Esophagus squamous epithelium (tissue), 5 donors: ENCODE results near the gene C1QTNF8. TPM values are rescaled to one million over a fixed set of nuclear protein-coding genes. Genes with fewer than 3 reads are reported as not detected.
A peak's percentile ranks its signal among the peaks of the same experiment; 100 is the strongest.

Experiments used
- DNase-seq: peaks from one replicate; lab custom pipeline; 2025; lab: John Stamatoyannopoulos, UW
- H3K27ac ChIP-seq, 4 donors: fragments of 200-600 bp; sonication (generic); one replicate each; pipeline ENCODE4 v1.5.1; 2016 to 2019; ENCODE audit warnings: mild to moderate bottlenecking in 1 of 4
- H3K27me3 ChIP-seq, 4 donors: fragments of 200-600 bp; sonication (generic); 1 replicate in 3 of 4; 2 replicates in 1 of 4; pipeline versions ENCODE4 v1.5.1 to v1.6.0; 2017 to 2021; ENCODE audit warnings: antibody characterized with exemption in 1 of 4
- H3K36me3 ChIP-seq, 3 donors: fragments of 200-600 bp; sonication (generic); one replicate each; pipeline ENCODE4 v1.5.1; 2016 to 2019
- H3K4me1 ChIP-seq, 3 donors: fragments of 200-600 bp; sonication (generic); one replicate each; pipeline ENCODE4 v1.5.1; 2017 to 2019
- H3K4me3 ChIP-seq, 4 donors: fragments of 200-600 bp; sonication (generic); 1 replicate in 3 of 4; 2 replicates in 1 of 4; pipeline ENCODE4 v1.5.1; 2016 to 2019; ENCODE audit warnings: mild to moderate bottlenecking in 2 of 4, moderate library complexity in 1 of 4
- H3K9me3 ChIP-seq, 3 donors: fragments of 200-600 bp; sonication (generic); one replicate each; pipeline ENCODE4 v1.5.1; 2016 to 2019
- POLR2A ChIP-seq, 4 donors: fragments of 450-650 bp; IDR thresholded peaks; one replicate each; pipeline ENCODE4 v1.6.1; 2017; ENCODE audit warnings: antibody characterized with exemption in 4 of 4, mild to moderate bottlenecking in 4 of 4, moderate library complexity in 3 of 4
- WGBS, 2 donors: methylation state at CpG; one replicate each; pipeline ENCODE4 v1.1.5; 2018; 5-methylcytosine and 5-hydroxymethylcytosine counted together
- intact Hi-C: fragments of 100-400 bp; cut with DNase I; formaldehyde crosslinking; loops from one replicate; pipeline ENCODE4 v1.15.0; 2022
- total RNA-seq, 4 donors: library from RNA; depleted of rRNA; stranded (reverse); fragments of >200 nt; gene quantifications; one replicate each; pipeline ENCODE4 v1.1.0, GENCODE V29; 2016
- TF ChIP-seq, protein P1 (sequence below), 6 experiments: fragments of 450-650 bp in 4 of 6; fragments of 200-600 bp in 2 of 6; sonication (generic) in 2 of 6; IDR thresholded peaks; one replicate each; pipeline ENCODE4 v1.5.1; 2016 to 2019; ENCODE audit warnings: antibody characterized with exemption in 6 of 6, mild to moderate bottlenecking in 4 of 6, moderate library complexity in 4 of 6
- donor health status: DM: yes; HTN: yes; CAD: no.

Gene C1QTNF8
- total RNA-seq, 4 donors from 2014 or later = not detected

DNA sequence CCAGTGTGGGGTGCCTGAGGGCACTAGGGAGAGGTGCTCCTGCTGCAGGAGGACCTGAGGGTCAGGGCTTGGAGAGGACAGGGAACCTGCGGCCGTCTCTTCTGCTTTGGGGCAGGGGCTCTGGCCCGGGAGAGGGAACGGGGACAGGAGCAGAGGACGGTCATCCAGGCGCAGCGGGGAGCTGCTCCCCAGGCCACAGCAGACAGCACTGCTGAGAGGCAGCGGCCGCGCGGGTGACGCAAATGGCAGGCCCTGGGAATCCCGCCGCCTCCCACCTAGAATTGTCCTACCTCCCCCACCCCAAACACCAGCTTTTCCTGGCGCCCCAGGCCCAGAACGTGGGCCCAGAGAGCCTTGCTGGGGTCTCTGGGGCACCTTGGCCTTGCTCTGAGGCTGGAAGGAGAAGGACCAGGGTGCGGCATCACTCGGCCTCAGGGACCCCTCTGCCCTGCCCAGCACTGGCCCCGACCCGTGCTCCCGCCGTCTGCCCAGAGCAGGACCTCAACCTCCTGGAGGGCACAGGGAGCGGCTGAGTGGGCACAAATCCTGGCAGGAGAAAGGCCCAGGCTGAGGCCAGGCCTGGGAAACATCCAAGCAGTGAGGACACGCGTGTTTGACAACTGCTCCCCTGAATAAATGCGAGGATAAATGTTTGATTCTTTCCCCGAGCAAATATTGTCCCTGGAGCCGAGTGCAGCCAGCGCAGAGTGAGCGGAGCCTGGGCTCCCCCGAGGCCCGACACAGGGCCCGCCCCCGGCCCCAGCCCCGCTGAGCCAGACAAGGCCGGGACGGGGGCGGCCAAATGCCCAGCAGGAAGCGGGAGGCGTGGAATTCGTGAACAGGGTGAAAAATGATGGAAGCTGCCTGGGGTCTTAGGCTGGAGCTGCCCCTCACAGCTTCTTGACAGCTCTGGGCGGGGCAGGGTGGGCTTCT, 15.0 kb downstream of the C1QTNF8 start:
- Histone ChIP-seq H3K4me1 (peaks cover 19 to 40% (median 23%) of the 10 kb centered on the region in 3 donors), H3K4me3 (no peak overlapping the region), H3K9me3 (peaks cover 0 to 31% (median 18%) of the 10 kb centered on the region in 3 donors), H3K27ac (peak overlapping the region in 1 of 4 donors; percentile 6), H3K36me3 (no peaks in the 10 kb centered on the region), H3K27me3 (peaks cover 0 to 100% (median 5%) of the 10 kb centered on the region in 4 donors)
- no peak for DNase-seq
- intact Hi-C loops = no loop called here
- no peak for TF ChIP-seq POLR2A (IDR thresholded peaks at IDR 0.05)
- TF ChIP-seq, protein P1, sequence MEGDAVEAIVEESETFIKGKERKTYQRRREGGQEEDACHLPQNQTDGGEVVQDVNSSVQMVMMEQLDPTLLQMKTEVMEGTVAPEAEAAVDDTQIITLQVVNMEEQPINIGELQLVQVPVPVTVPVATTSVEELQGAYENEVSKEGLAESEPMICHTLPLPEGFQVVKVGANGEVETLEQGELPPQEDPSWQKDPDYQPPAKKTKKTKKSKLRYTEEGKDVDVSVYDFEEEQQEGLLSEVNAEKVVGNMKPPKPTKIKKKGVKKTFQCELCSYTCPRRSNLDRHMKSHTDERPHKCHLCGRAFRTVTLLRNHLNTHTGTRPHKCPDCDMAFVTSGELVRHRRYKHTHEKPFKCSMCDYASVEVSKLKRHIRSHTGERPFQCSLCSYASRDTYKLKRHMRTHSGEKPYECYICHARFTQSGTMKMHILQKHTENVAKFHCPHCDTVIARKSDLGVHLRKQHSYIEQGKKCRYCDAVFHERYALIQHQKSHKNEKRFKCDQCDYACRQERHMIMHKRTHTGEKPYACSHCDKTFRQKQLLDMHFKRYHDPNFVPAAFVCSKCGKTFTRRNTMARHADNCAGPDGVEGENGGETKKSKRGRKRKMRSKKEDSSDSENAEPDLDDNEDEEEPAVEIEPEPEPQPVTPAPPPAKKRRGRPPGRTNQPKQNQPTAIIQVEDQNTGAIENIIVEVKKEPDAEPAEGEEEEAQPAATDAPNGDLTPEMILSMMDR (IDR thresholded peaks at IDR 0.05) = no peak
- 50 to 56% methylated on average over 11 to 15 of the region's 42 CpGs for WGBS, 2 donors

DNA sequence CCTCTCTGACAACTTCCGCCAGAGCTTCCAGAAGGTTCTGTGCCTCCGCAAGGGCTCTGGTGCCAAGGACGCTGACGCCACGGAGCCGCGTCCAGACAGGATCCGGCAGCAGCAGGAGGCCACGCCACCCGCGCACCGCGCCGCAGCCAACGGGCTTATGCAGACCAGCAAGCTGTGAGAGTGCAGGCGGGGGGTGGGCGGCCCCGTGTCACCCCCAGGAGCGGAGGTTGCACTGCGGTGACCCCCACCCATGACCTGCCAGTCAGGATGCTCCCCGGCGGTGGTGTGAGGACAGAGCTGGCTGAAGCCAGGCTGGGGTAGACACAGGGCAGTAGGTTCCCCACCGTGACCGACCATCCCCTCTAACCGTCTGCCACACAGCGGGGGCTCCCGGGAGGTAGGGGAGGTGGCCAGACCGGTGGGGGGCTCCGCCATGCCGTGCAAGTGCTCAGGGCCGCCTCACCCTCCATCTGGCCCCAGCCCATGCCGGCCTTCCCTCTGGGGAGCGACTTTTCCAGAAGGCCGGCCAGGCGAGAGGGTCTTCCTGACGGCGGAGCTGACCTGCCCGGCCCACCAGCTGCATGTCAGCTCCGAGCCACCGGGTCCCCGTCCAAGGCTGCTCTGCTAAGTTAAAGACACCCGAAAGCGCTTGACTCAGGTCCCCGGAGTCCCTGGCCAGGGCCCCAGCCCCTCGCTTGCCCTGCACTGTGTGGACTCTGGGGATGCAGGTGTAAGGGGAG, 16.1 kb downstream of the C1QTNF8 start:
- Histone ChIP-seq H3K9me3 (peaks cover 0 to 20% (median 10%) of the 10 kb centered on the region in 3 donors), H3K36me3 (no peaks in the 10 kb centered on the region), H3K4me1 (peaks cover 19 to 40% (median 23%) of the 10 kb centered on the region in 3 donors), H3K27ac (no peak overlapping the region), H3K27me3 (peaks cover 0 to 99% (median 5%) of the 10 kb centered on the region in 4 donors), H3K4me3 (no peak overlapping the region)
- intact Hi-C loops = no loop called here
- TF ChIP-seq, protein P1 (IDR thresholded peaks at IDR 0.05) = no peak
- TF ChIP-seq POLR2A (IDR thresholded peaks at IDR 0.05) = no peak
- no CpG with 5 or more reads among the region's 45 CpGs for WGBS, 2 donors
- DNase-seq = no peak

DNA sequence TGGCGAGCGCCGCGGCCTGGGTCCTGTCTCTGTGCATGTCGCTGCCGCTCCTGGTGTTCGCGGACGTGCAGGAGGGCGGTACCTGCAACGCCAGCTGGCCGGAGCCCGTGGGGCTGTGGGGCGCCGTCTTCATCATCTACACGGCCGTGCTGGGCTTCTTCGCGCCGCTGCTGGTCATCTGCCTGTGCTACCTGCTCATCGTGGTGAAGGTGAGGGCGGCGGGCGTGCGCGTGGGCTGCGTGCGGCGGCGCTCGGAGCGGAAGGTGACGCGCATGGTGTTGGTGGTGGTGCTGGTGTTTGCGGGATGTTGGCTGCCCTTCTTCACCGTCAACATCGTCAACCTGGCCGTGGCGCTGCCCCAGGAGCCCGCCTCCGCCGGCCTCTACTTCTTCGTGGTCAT, 16.7 kb downstream of the C1QTNF8 start:
- no peaks in the 10 kb centered on the region for H3K36me3 ChIP-seq
- H3K4me3 ChIP-seq = no peak overlapping the region
- intact Hi-C loops = no loop called here
- H3K4me1 ChIP-seq = peaks cover 19 to 40% (median 23%) of the 10 kb centered on the region in 3 donors
- H3K27ac ChIP-seq = no peak overlapping the region
- no peak for DNase-seq
- H3K27me3 ChIP-seq = peaks cover 0 to 99% (median 5%) of the 10 kb centered on the region in 4 donors
- TF ChIP-seq, protein P1 (IDR thresholded peaks at IDR 0.05) = no peak
- no peak for TF ChIP-seq POLR2A (IDR thresholded peaks at IDR 0.05)
- 95 to 98% methylated on average over 4 to 9 of the region's 43 CpGs for WGBS, 2 donors
- H3K9me3 ChIP-seq = peaks cover 0 to 14% (median 4%) of the 10 kb centered on the region in 3 donors

DNA sequence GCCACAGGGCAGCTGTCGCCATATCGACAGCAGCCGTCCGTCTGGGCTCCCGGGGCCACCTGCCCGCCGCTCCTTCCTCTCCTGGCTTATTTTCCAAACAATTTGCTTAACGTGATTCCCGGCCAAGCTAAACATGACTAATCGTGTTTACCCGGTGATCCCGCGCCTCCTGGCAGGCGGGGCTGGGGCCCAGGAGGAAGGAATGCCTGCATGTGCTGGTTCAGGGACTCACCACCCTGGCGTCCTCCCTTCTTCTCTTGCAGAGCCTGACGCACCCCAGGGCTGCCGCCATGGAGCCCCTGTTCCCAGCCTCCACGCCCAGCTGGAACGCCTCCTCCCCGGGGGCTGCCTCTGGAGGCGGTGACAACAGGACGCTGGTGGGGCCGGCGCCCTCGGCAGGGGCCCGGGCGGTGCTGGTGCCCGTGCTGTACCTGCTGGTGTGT, 17.4 kb downstream of the C1QTNF8 start:
- TF ChIP-seq, protein P1 (IDR thresholded peaks at IDR 0.05) = no peak
- no peak for TF ChIP-seq POLR2A (IDR thresholded peaks at IDR 0.05)
- no peak for DNase-seq
- peak overlapping the region in 1 of 4 donors; percentile 28 for H3K4me3 ChIP-seq
- H3K36me3 ChIP-seq = no peaks in the 10 kb centered on the region
- peaks cover 0 to 99% (median 5%) of the 10 kb centered on the region in 4 donors for H3K27me3 ChIP-seq
- intact Hi-C loops = no loop called here
- H3K9me3 ChIP-seq = peaks cover 0 to 6% (median 0%) of the 10 kb centered on the region in 3 donors
- H3K27ac ChIP-seq = no peak overlapping the region
- peaks cover 19 to 38% (median 23%) of the 10 kb centered on the region in 3 donors for H3K4me1 ChIP-seq
- 0 to 30% methylated on average over 11 to 14 of the region's 28 CpGs for WGBS, 2 donors
